Activated CD8-positive, alpha-beta memory T cell treated with anti-CD3 and anti-CD28 coated beads, Interleukin-2, amount 50 U/mL, for 24 hours (primary cell): ENCODE measurements around the gene SPINDOC.
"Not testable (repeated sequence)": the region's sequence is repeated elsewhere in the genome, so short reads cannot be mapped to it uniquely, and the experiment has no call there.

ENCODE experiments used
- DNase-seq: peaks from one replicate; pipeline ENCODE4 v3.0.0-alpha.2; 2020; ENCODE audit errors: extremely low read depth

The SPINDOC gene, protein sequence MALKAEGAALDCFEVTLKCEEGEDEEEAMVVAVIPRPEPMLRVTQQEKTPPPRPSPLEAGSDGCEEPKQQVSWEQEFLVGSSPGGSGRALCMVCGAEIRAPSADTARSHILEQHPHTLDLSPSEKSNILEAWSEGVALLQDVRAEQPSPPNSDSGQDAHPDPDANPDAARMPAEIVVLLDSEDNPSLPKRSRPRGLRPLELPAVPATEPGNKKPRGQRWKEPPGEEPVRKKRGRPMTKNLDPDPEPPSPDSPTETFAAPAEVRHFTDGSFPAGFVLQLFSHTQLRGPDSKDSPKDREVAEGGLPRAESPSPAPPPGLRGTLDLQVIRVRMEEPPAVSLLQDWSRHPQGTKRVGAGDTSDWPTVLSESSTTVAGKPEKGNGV

DNA sequence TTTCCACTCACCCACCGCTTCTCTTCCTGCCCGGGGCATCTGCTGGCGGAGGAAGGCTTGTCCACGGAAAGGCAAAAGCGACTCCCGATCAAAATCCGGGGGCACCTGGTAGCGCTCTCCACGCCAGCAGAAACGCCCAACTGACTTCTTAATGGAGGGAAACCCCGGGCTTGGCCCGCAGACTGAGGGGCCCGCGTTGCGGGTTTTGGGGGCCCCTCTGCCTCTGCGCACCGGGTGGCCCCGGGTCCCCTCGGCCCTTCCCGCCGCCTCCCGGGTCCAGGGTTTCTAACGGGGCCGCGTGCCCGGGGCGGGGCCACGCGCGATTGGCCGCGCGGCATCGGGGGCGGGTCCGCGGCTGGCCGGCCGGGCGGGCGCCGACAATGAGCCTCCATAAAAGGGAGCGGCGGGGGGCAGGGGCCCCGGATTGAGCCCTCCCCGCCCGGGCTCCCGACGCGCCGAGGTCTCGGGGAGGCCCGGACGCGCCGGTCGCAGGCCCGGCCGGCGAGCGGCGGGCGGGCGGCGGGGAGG is at the start of gene SPINDOC:
TSS of gene SPINDOC (plus strand) at position 422 of the 528 bp plus-strand sequence. CDS start 231 bp downstream, outside the sequence.
- peak; percentile 24 for DNase-seq

GRCh38 chr11:63763496-63764339 is 49.5 kb upstream of the SPINDOC start:
- DNase-seq = no peak

- no peak for DNase-seq
These were observed 48.9 kb upstream of the SPINDOC start for GRCh38 chr11:63764340-63764678.

GRCh38 chr11:63764679-63765647 is 48.3 kb upstream of the SPINDOC start:
- no peak for DNase-seq

- DNase-seq = no peak
These were observed 47.5 kb upstream of the SPINDOC start for GRCh38 chr11:63765688-63766241.

DNA sequence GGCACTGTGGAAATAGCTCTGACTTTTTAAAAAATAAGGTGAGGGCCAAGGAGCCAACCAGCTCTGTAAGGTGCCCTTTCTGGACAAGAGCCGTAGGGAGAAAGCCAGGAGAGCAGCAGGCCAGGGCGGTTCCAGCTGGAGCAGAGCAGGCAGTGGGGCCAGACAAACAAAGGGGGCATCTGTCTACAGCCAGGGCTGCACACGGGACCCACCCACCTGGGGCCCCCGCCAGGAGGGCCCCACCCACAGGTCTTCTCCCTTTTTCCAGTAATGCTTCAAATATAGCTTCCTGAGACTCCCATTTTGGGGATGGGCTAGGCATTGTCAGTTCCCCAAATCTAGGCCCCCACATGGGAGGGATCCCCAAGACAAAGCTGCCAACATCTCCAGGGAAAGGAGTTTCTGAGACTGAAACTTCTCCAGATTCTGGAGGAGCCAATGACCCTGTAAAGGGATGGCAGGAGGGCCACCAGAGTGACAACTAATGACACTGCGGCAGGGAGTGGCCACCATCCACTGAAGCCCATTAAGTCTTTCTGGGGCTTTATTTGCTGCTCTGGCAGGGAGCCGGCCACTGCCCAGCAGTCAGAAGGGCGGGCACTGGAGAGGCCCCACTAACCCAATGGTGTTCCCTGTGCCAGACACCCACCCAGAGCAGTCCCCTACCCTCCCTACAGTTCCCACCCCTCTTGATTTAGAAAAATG is 46.6 kb upstream of the SPINDOC start:
- no peak for DNase-seq

- DNase-seq = no peak
These were observed 46.0 kb upstream of the SPINDOC start for GRCh38 chr11:63767267-63767564.

GRCh38 chr11:63767565-63768236 is 45.6 kb upstream of the SPINDOC start:
- no peak for DNase-seq

DNA sequence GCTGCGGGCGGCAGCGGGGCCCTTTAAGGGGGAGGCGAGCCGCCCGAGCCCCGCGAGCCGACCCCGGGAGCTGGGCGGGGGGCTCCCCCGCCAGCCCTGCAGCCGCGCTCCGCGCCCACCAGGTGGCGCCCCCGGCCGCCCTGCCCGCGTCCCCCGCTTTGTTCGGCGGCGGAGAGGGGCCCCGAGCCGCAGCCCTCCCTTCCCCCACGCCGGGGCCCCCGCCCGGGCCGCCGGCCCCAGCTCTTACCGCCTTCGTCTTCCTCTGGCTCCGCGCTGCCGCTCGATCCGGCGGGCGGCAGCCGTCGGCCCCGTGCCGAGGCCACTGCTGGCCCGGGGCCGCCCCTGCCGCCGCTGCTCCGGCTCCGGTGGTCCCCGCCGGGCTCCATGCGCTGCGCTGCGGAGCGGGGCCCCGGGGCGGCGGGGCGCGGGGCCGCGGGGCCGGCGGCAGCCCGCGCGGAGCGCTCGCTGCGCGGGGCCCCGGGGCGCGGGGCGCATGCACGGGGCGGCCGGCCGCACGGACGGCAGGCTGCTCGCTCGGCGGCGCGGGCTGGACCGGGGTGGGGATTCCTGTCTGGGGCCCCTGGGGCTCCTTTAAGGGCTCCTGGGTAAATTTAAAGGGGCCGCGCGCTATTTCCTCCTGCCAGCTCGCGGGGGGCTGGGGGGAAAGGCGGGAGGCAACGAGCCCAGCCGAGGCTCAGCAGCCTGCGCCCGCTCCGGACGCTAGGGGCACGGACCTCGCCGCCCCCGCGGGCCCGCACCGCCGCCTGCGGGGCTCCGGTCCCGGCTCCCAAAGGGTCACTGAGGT is 44.8 kb upstream of the SPINDOC start, which contains the start of gene ZFTA:
TSS of gene ZFTA (minus strand) at position 539 of the 805 bp plus-strand sequence. CDS start at position 386, 153 bp downstream.
- no peak for DNase-seq

- no peak for DNase-seq
These were observed 44.1 kb upstream of the SPINDOC start for GRCh38 chr11:63769042-63769713.

GRCh38 chr11:63769714-63770455 is 43.4 kb upstream of the SPINDOC start:
- no peak for DNase-seq

GRCh38 chr11:63770763-63771162 is 42.5 kb upstream of the SPINDOC start:
- DNase-seq = no peak

- not testable (repeated sequence) for DNase-seq
These were observed 41.4 kb upstream of the SPINDOC start for GRCh38 chr11:63771741-63772318.

GRCh38 chr11:63775191-63775590 is 38.1 kb upstream of the SPINDOC start:
- no peak for DNase-seq

GRCh38 chr11:63779039-63779438 is 34.2 kb upstream of the SPINDOC start:
- DNase-seq = no peak

- DNase-seq = no peak
These were observed 30.5 kb upstream of the SPINDOC start for GRCh38 chr11:63782749-63783148.

DNA sequence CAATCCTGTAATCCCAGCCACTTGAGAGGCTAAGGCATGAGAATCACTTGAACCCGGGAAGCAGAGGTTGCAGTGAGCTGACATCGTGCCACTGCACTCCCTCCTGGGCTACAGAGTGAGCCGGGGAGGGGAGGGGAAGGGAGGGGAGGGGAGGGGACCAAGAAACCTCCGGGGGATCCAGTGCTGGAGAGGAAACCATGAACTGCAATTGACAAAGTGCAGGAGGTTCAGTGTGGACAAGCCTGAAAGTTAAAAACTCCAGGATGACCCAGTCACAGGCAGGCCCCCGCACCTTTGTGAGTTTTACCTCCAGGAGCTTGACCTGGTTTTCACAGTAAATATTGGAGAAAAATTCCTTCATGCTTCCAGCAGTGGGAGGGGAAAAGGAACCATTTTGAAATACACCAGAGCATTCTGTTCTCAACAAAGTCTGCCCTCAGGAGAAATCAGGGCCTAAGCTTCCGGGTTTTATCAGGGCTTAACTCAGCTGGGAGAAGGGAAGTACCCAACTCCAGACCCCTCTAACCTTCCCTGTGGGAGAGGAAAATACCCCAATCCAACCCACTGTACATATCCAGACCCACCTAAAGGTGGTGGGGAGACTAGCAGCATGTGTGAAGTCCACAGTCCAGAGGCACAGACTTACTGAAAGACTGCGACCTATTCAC is 29.2 kb upstream of the SPINDOC start:
- no peak for DNase-seq
